Measurements from ENCODE around the gene FAM169A.
"Not testable (repeated sequence)": the region's sequence is repeated elsewhere in the genome, so short reads cannot be mapped to it uniquely, and the experiment has no call there.

FAM169A gene

GRCh38 chr5:74865804-74866595 is at the start of gene FAM169A:
TSS of gene FAM169A (minus strand) at chr5:74866387. CDS start at chr5:74841676, 24,711 bp downstream.
- DNase-seq: peak; percentile 42

- DNase-seq: no peak
Observed at GRCh38 chr5:74915488-74915887, 49.3 kb upstream of the FAM169A start.

GRCh38 chr5:74911421-74911820 is 45.2 kb upstream of the FAM169A start:
- not testable (repeated sequence) for DNase-seq

- DNase-seq: not testable (repeated sequence)
Observed at GRCh38 chr5:74909888-74910287, 43.7 kb upstream of the FAM169A start.

- DNase-seq: not testable (repeated sequence)
Observed at GRCh38 chr5:74908237-74908636, 42.0 kb upstream of the FAM169A start.

GRCh38 chr5:74904713-74905112 is 38.5 kb upstream of the FAM169A start:
- not testable (repeated sequence) for DNase-seq

- no peak for DNase-seq
Observed at GRCh38 chr5:74903165-74903787, 37.1 kb upstream of the FAM169A start.

GRCh38 chr5:74897049-74897448 is 30.9 kb upstream of the FAM169A start:
- DNase-seq: no peak

GRCh38 chr5:74895906-74896305 is 29.7 kb upstream of the FAM169A start:
- DNase-seq: no peak

GRCh38 chr5:74894351-74894750 is 28.2 kb upstream of the FAM169A start:
- DNase-seq: no peak

- no peak for DNase-seq
Observed at GRCh38 chr5:74892921-74893320, 26.7 kb upstream of the FAM169A start.

- no peak for DNase-seq
Observed at GRCh38 chr5:74889523-74890105, 23.4 kb upstream of the FAM169A start.

GRCh38 chr5:74888117-74888516 is 21.9 kb upstream of the FAM169A start:
- no peak for DNase-seq

- no peak for DNase-seq
Observed at GRCh38 chr5:74885170-74885569, 19.0 kb upstream of the FAM169A start.

GRCh38 chr5:74882379-74883134 is 16.4 kb upstream of the FAM169A start:
- DNase-seq: not testable (repeated sequence)

- no peak for DNase-seq
Observed at GRCh38 chr5:74877624-74878304, 11.6 kb upstream of the FAM169A start.

- no peak for DNase-seq
Observed at GRCh38 chr5:74875994-74876791, 10.0 kb upstream of the FAM169A start.

- DNase-seq: no peak
Observed at GRCh38 chr5:74873525-74874249, 7.5 kb upstream of the FAM169A start.

GRCh38 chr5:74870299-74871067 is 4.3 kb upstream of the FAM169A start:
- DNase-seq: no peak

GRCh38 chr5:74869414-74869813 is 3.2 kb upstream of the FAM169A start:
- DNase-seq: not testable (repeated sequence)
